ENCODE data around the gene MTCH2.

GRCh38 chr11:47592970-47593369 is 49.4 kb downstream of the MTCH2 start:
- TF ChIP-seq, protein P1, sequence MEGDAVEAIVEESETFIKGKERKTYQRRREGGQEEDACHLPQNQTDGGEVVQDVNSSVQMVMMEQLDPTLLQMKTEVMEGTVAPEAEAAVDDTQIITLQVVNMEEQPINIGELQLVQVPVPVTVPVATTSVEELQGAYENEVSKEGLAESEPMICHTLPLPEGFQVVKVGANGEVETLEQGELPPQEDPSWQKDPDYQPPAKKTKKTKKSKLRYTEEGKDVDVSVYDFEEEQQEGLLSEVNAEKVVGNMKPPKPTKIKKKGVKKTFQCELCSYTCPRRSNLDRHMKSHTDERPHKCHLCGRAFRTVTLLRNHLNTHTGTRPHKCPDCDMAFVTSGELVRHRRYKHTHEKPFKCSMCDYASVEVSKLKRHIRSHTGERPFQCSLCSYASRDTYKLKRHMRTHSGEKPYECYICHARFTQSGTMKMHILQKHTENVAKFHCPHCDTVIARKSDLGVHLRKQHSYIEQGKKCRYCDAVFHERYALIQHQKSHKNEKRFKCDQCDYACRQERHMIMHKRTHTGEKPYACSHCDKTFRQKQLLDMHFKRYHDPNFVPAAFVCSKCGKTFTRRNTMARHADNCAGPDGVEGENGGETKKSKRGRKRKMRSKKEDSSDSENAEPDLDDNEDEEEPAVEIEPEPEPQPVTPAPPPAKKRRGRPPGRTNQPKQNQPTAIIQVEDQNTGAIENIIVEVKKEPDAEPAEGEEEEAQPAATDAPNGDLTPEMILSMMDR (IDR thresholded peaks at IDR 0.05): no peak
- TF ChIP-seq POLR2A (IDR thresholded peaks at IDR 0.05): no peak
